IPS-15b (cell line): ENCODE results near the gene VAMP8.
"Not testable (repeated sequence)": the region's sequence is repeated elsewhere in the genome, so short reads cannot be mapped to it uniquely, and the experiment has no call there.

Source experiments
- H3K27me3 ChIP-seq: one replicate; pipeline ENCODE4 v1.6.1; 2013; ENCODE audit warnings: low read length; ENCODE audit not compliant: control insufficient read depth, insufficient read depth
- H3K36me3 ChIP-seq: one replicate; pipeline ENCODE4 v1.6.1; 2013; ENCODE audit warnings: low read length; ENCODE audit not compliant: control insufficient read depth, insufficient read depth
- H3K4me1 ChIP-seq: one replicate; pipeline ENCODE4 v1.6.1; 2013; ENCODE audit warnings: mild to moderate bottlenecking, low read length; ENCODE audit not compliant: control insufficient read depth, insufficient read depth
- H3K4me3 ChIP-seq: one replicate; pipeline ENCODE4 v1.5.1; 2013; ENCODE audit warnings: low read depth, low read length
- H3K9ac ChIP-seq: one replicate; pipeline ENCODE4 v1.6.1; 2013; ENCODE audit warnings: low read depth, mild to moderate bottlenecking, low read length
- H3K9me3 ChIP-seq: one replicate; pipeline ENCODE4 v1.6.1; 2013; ENCODE audit warnings: mild to moderate bottlenecking, low read length; ENCODE audit not compliant: control insufficient read depth, insufficient read depth

The VAMP8 gene

GRCh38 chr2:85604133-85604444 lies 26.7 kb downstream of the VAMP8 start:
- H3K4me3 ChIP-seq, H3K27me3 ChIP-seq, H3K9me3 ChIP-seq, H3K4me1 ChIP-seq, H3K9ac ChIP-seq: not testable (repeated sequence)
- H3K36me3 ChIP-seq = peaks cover 15% of the 10 kb centered on the region

DNA sequence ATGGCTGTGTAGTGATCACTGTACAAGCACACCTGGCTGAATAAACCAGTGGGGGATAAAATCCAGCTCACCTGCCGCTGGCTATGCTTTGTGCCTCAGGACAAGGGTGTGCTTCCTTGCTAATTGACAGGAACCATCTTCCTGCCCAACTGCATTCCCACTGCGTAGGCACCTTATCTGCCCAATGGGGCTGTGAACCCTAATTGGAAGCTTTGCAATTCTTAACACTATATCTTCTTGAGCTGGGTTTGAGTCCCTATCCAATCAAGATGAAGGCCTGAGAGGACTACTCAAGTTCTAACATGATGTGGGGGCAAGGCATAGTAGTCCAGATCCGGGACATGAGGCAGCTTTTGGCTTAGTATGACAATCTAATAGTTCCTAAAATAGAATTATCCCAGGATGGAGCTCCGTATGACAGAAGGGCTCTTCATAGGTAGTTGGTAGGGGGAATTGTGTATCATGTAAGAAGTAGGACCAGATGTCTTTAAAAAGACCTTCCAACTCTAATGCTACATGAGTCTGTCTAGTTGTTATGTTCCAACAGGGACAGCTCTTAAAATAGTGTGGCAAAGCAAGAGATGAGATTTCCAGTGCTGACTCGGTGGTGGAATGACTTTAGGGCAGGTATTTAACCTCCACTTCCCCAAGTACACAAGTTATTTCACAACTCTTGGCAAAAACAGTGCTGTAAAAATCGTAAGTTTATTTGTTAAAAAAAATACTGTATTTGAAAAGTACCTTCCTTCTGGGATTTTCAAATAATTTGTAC lies 27.4 kb downstream of the VAMP8 start:
- Histone ChIP-seq H3K27me3 (no peaks in the 10 kb centered on the region), H3K4me3 (no peak overlapping the region), H3K9me3 (no peaks in the 10 kb centered on the region), H3K36me3 (peaks cover 12% of the 10 kb centered on the region), H3K9ac (no peak overlapping the region), H3K4me1 (no peaks in the 10 kb centered on the region)

DNA sequence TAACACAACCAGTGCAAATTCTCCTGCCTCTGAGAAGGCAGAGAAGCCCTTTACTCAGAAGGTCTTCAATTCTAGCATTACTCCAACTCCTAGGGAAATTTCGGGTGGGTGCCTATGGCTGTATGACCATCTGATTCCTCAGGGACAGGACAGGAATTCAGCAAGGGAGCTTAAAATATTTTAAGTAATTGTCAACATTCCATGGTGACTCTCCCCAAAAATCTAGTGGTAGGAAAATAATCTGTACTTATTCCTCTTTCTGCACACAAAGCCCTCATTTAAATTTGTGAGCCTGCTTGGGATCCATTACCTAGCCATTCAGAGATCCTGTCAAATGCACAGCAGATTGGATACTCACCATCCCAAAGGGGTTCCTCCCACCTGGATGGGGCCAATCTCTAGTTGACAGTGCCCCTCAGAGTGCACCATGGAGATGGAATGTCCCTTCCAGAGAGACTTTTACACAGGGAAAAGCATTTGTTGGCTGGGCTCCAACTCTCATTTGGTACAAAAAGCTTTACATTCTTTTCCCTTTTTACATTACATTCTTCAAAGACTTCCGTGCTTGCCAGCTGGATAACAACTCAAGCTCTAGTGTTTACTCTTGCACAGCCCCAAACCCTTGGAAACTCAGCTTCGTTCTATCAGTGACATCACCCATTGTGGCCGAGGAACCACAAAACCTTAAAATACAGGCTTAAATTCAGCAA lies 28.2 kb downstream of the VAMP8 start:
- Histone ChIP-seq H3K4me3 (no peak overlapping the region), H3K27me3 (no peaks in the 10 kb centered on the region), H3K9ac (no peak overlapping the region), H3K4me1 (no peaks in the 10 kb centered on the region), H3K9me3 (no peaks in the 10 kb centered on the region), H3K36me3 (peaks cover 8% of the 10 kb centered on the region)

- Histone ChIP-seq H3K9ac (no peak overlapping the region), H3K4me3 (no peak overlapping the region), H3K27me3 (no peaks in the 10 kb centered on the region), H3K36me3 (peaks cover 8% of the 10 kb centered on the region), H3K9me3 (no peaks in the 10 kb centered on the region), H3K4me1 (peaks cover 2% of the 10 kb centered on the region)
These were observed 28.7 kb downstream of the VAMP8 start for GRCh38 chr2:85606116-85606455.

DNA sequence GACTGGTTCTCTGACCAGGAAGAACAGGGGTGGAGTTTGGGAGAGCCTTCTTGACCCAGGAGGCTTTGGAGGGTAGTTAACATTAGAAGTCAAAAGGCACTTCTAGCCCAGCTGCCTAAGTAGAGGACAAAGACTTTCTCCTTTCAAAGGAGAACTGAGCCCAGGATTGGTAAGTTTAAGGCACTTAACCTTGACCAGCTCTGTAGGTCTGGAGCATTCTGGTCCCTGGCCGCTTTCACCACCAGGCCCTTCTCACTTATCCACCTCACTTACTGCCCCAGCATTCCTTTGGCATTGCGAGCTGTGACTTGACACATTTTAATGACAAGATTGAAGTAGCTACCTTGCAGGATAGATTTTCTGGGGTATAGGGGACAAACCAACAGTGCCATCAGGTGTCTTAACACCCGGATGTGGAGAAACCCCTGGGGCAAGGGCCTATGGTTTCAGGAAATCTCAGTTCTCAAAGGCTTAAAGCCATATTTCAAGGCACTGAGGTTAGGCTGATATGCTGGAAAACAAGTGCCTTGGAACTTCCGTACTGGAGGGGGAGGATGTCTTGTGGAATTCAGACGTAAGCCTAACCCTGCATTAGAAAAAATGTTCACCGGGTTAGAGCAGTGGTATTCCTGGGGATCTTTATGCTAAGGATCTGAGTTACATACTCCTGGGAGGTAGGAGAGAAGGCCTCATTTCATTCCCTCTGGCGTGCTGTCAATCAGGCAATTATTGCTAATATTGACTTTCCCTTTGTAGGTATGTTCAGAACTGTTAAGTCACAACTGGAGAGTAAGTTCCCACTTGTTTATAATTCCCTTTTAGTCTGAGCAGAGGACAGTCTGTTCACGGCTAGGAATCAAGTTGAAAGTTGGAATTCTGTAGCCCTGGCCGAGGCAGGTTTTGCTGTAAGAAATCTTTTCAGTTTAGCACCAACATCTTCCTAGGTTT lies 30.2 kb downstream of the VAMP8 start:
- no peak overlapping the region for H3K9ac ChIP-seq
- no peaks in the 10 kb centered on the region for H3K27me3 ChIP-seq
- H3K36me3 ChIP-seq = peaks cover 8% of the 10 kb centered on the region
- no peaks in the 10 kb centered on the region for H3K9me3 ChIP-seq
- H3K4me3 ChIP-seq = no peak overlapping the region
- H3K4me1 ChIP-seq = peaks cover 2% of the 10 kb centered on the region

- Histone ChIP-seq H3K4me3 (peak overlapping the region; percentile 92), H3K9me3 (no peaks in the 10 kb centered on the region), H3K27me3 (no peaks in the 10 kb centered on the region), H3K4me1 (peaks cover 2% of the 10 kb centered on the region), H3K36me3 (peaks cover 7% of the 10 kb centered on the region), H3K9ac (peak overlapping the region; percentile 83)
These were observed 33.9 kb downstream of the VAMP8 start for GRCh38 chr2:85611217-85611704.

GRCh38 chr2:85611705-85612587 lies 34.6 kb downstream of the VAMP8 start, which contains the start of gene C2orf68:
C2orf68 (minus strand) TSS chr2:85612066; CDS start chr2:85611984, 82 bp downstream.
- H3K9ac ChIP-seq = peak within 1 kb of the TSS; percentile 83
- no peaks in the 10 kb centered on the region for H3K9me3 ChIP-seq
- peaks cover 7% of the 10 kb centered on the region for H3K36me3 ChIP-seq
- no peaks in the 10 kb centered on the region for H3K27me3 ChIP-seq
- peaks cover 2% of the 10 kb centered on the region for H3K4me1 ChIP-seq
- H3K4me3 ChIP-seq = peak within 1 kb of the TSS; percentile 92

- Histone ChIP-seq H3K27me3 (no peaks in the 10 kb centered on the region), H3K4me1 (peaks cover 3% of the 10 kb centered on the region), H3K9me3 (no peaks in the 10 kb centered on the region), H3K36me3 (peaks cover 5% of the 10 kb centered on the region), H3K4me3 (no peak overlapping the region), H3K9ac (no peak overlapping the region)
These were observed 36.5 kb downstream of the VAMP8 start for GRCh38 chr2:85613717-85614515.

- H3K4me3 ChIP-seq, H3K9ac ChIP-seq, H3K36me3 ChIP-seq, H3K4me1 ChIP-seq, H3K27me3 ChIP-seq, H3K9me3 ChIP-seq: not testable (repeated sequence)
These were observed 37.4 kb downstream of the VAMP8 start for GRCh38 chr2:85614757-85615156.

DNA sequence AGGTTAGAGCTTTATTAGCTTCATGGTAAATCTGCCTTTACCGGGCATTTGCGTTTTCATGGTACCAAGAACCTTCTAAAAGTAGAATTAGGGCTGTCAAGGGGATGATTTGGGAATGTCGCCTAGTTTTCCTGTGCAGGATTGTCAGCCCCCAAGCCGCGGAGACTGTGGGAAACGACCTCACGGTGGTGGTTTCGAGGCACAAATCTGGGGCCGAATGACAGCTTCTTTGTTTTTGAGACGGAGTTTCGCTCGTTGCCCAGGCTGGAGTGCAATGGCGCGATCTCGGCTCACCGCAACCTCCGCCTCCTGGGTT lies 38.0 kb downstream of the VAMP8 start:
- Histone ChIP-seq H3K36me3 (peaks cover 2% of the 10 kb centered on the region), H3K27me3 (no peaks in the 10 kb centered on the region), H3K4me3 (no peak overlapping the region), H3K4me1 (peaks cover 3% of the 10 kb centered on the region), H3K9ac (no peak overlapping the region), H3K9me3 (no peaks in the 10 kb centered on the region)
